GM21447 (cell line): ENCODE data around the gene ZDHHC14.
"Not testable (repeated sequence)": the region's sequence is repeated elsewhere in the genome, so short reads cannot be mapped to it uniquely, and the experiment has no call there.

Experiments used
- ATAC-seq: cut with Tn5 transposase; IDR thresholded peaks from one replicate; pipeline ENCODE4 v1.9.1; 2021; ENCODE audit not compliant: unreplicated experiment

The ZDHHC14 gene

DNA sequence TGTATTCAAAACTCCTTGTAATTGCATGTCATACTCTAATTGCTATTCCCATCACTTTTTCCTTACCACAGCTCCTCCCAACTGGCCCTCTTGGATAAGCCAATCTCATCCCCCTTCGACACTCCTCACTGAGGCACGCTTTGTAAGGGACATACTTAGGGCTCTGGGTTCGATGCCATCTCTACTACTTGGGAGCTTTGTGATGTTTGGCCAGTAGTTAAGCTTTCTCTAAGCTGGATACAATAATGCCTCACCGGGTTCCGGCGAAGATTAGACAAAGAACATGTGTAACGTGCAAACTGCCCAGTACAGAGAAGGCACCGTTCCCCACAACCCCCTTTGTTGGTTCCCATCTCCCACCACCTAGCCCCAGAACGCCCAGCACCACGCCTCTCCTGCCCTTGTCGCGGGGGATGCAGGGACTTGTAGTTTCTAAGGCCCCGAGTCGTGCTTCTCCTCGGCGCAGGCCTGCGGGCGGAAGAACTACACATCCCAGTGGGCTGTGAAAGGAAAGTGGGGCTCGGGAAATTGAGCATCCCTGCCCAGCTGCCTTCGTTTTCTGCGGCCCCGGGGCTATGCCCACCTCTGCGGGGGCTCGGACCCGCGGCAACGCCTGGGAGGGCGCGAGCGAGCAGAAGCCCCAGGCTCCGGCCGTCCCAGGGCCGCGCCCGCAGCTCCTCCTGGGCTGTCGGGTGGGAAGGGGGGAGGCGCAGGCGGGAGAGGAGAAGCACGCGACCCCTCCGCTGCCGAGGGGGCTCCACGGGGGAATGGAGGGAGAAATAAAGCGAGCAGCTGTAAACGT, 1.1 kb upstream of the ZDHHC14 start:
- ATAC-seq, result peak; percentile 83

DNA sequence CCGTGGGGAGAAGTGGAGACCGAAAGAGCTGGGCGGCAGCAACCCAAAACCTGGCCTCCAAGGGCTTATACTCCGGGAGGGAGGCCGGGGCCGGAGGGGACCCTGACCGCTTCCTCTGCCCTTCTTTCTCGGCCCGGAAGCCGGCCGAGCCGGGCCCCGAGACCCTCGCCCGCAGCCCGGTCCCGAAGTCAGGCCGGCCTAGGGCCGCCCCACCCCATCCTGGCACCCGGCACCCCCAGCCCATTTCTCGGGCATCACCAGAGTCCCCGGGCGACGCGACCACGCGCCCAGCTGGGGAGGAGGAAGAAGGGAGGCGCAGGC, 572 bp upstream of the ZDHHC14 start:
- ATAC-seq, result peak; percentile 4

DNA sequence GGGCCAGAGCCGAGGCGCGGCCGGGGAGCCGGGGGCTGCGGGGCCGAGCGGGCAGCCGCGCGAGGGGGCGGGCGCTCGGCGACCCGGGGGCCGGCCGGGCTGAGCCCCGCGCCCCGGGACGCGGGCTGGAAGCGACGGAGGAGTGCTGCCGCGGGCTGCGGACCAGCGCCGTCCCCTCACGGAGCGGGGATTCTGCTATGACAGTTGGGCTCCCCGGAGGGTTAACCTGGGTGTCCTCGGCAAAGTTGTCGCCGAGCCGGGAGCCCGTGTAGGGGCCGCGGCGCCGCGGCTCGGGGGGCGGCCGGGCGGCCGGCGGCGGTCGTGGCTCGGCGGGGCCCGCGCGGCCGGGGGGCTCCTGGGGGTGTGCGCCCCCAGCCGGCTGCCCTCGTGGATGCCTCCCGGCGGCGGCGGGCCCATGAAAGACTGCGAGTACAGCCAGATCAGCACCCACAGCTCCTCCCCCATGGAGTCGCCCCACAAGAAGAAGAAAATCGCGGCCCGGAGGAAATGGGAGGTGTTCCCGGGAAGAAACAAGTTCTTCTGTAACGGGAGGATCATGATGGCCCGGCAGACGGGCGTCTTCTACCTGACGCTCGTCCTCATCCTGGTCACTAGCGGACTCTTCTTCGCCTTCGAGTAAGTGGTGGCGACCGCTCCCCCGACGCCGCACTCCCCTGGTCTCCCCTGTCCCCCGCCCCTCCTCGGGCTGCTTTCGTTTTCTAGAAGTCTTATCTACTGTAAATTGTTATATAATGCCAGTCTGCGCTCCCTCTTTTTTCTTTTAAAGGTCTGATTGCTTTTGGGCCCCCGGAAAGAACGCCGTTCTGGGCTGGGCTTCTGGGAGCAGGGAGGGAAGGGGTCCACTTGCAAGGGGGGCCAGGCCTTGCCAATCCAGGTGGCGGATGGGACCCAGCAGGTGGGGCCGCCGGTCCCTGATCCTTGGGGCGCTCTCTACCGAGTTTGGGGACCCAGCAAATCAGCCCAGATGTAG, 936 bp downstream of the ZDHHC14 start:
- ATAC-seq, result peak; percentile 21

DNA sequence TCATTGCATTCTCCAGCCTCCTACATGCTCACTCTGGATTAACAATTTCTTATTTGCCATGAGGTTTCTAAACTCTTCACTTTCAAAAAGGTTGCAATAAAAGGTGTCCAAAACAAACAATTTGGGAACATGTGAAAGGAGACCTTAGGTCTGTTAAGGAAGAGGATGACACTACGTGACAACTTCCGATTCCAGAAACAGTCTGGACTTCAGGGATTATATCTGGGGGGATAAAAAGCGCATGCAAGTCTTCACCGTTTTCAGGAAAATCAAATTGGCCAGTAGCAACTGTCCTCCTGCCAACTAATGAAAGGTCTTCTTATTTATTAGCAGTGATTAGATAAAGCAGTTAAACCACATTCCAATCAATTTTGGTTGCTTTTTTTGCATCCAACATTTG, 1.8 kb downstream of the ZDHHC14 start:
- ATAC-seq, result no peak

DNA sequence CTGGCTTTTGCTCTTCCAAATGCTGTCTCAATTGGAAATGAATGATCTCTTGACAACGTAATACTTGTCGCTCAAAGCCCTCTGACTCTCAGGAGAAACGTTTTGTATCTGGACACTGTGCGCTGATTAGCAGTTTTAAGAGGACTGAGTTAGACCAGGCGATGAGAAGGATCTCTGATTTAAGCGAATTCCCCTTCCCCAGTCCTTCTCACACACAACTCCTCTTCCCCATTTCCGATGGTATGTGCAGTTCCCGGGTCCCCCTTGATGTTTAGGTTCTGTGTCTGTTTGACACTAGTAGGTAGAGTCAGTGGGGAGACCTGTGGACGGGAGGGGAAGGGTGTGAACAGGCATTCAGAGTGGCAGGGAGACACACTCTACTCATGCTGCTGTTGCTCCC, 2.5 kb downstream of the ZDHHC14 start:
- ATAC-seq, result no peak

DNA sequence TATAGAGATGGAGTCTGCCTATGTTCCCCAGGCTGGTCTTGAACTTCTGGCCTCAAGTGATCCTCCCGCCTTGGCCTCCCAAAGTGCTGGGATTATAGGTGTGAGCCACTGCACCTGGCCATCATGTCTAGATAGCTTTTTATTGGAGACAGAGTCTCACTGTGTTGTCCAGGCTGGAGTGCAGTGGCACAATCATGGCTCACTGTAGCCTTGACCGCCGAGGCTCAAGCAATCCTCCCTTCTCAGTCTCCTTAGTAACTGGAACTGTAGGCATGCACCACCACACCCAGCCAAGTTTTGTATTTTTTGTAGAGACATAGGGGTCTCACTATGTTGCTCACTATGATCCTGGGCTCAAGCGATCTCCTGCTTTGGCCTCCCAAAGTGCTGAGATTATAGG, 4.0 kb downstream of the ZDHHC14 start:
- ATAC-seq, result not testable (repeated sequence)

DNA sequence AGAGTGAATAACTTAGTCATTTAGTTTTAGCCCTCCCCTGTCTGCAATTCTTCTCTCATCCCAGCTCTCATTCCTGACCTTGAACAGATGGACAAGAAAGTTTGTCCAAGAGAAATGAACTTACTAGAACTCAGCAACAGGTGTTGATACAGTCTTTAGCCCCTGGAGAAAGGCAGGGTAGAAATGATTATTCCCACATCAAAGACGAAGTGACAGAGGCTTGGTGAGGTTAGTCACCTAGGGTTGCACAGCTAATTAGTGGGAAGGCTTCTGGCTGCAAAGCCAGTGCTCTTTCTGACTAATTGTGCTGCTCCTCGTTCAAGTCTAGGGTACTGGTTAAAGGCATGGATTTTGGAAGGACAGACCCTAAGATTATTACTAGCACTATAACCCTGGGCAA, 4.5 kb downstream of the ZDHHC14 start:
- ATAC-seq, result no peak

DNA sequence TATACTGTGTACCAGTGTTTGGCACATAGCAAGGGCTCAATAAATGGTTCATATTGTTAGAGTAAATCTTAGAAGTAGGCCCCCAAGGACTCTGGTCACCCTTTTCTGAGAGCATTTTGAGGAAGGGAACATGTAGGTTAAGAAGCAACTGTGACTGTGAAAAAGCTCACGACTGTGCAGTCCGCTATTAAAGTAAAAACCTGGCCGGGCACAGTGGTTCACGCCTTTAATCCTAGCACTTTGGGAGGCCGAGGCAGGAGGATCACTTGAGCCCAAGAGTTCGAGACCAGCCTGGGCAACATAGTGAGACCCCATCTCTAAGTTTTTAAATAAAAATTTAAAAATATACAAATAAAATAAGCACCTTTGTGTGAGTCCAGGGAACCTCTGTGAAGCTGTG, 5.0 kb downstream of the ZDHHC14 start:
- no peak for ATAC-seq

DNA sequence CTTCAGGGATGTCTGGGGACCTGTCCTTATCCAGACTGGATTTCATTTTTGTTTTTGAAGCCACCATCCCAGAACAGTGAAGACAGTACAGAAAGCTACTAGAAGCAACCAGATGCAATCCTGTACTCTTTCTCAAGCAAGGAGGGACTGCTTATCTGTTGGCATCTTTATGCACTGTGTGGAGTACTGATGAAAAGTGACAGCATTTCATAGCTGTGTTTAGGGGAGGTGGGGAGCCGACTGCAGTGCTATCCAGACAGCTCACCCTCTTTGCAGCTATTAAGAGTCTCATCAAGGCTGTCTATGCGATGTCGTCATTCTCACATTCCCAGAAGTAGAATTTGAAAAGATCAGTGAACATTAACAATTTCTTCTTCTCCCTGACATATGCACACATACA, 5.5 kb downstream of the ZDHHC14 start:
- ATAC-seq, result no peak

DNA sequence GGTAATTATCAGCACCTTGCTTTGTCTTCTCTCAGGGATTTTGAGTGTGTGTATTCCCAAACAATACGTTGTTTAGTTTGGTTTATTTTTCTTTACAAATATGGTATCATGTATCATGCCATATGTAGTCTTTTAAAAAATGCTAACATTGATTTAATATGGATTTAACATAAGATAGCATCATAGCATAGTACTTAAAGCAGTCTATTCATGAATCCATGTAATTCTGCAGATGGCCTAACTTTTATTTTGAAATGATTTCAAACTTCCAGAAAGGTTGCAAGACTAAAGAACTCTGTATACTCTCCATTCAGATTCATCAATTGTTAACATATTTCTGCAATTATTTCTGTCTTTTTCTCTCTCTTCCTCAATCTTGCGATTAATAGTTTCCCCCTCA, 7.9 kb downstream of the ZDHHC14 start:
- no peak for ATAC-seq

DNA sequence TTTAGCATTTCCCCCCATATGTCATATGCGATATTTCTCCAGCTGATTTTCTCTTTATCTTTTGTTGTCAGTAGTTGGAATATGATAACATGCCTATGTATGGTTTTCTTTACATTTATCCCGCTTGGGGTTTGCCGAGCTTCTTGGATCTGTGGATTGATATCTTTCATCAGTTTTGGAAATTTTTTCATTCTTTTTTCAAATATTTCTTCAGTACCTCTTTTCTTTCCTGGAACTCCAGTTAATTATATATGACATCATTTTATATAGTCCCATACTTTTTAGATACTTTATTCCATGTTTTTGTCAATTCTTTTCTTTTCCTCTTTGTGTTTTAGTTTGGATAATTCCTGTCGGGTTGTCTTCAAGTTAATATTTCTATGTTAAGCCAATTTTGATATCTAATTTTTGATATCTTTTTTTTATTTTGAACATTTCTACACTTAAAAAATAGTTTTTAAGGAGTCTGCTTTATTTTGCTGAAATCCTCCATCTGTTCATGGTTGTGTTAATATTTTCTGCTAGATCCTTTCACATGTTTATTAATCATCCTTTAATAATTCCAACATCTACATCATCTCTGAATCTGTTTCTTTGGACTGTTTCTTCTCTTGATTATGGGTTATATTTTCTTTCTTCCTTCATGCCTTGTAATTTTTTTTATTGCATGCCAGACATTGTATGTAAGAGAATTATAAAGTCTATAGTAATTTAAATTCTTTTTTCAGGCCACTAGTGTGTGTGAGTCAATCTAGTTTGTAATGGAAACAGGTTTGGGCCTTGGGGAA, 9.5 kb downstream of the ZDHHC14 start:
- no peak for ATAC-seq

DNA sequence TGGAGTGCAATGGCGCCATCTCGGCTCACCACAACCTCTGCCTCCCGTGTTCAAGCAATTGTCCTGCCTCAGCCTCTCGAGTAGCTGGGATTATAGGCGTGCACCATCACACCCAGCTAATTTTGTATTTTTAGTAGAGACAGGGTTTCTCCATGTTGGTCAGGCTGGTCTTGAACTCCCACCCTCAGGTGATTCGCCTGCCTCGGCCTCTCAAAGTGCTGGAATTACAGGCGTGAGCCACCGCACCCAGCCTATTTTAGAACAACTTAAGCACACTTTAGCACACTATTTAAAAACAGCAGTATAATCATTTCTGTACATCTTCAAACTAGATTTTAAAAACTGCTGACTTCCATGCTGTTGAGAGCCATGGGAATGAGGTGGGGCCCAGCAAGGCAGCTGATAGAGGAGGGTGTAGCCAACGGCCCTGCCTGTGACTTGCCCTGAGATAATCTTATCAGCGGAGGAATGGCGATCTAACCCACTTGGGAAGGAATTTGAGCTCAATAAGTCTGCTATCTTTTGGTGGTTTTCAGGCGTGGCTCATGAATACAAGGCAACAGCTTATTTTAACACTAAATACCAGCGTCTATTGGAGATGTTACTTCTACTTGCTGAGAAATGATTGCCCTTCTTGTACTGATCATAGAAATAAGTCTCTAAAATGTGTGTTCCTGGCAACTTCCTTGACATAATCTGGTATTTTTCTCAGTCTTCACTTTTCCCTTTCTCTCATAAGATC, 12.1 kb downstream of the ZDHHC14 start:
- ATAC-seq, result no peak

DNA sequence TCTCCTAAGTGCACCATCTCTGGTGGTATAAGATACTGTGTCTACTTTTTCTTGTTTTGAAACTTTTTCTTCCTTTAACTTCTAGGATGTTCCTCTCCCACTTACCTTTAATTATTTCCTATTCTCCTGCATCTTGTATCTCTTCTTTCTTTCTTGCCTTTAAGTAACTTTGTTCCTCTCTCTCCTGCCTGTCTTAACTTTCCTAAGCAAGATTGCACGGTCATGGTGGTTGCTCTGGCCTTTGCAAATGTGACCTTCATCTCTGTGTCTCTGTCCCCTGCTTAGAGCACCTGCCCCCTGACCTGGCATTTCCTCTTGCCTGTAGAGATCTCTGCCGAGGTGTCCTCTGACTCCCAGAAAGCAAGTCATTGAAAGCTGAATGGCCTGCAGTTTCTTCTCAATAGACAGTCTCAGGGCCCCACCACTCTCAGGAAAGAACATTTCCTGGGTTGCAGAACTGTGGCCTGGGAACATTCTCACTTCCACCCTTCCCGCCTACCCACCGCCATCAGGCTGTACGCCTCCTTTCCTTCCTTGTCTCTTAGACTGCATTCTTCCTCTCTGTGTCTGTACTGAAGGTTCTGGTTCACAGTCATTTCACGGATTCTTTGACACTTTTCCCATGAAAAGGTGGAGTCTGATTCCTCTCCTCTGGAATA, 12.8 kb downstream of the ZDHHC14 start:
- ATAC-seq, result no peak

DNA sequence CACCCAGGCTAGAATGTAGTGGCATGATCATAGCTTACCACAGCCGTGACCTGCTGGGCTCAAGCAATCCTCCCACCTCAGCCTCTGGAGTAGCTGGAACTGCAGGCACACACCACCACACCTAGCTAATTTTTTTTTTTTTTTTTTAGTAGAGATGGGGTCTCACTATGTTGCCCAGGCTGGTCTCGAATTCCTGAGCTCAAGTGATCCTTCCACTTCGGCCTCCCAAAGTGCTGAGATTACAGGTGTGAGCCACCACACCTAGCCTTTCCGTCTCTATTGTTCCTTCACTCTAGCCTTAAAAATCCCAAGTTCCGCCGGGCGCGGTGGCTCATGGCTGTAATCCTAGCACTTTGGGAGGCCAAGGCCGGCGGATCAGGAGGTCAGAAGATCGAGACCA, 14.2 kb downstream of the ZDHHC14 start:
- ATAC-seq, result not testable (repeated sequence)

DNA sequence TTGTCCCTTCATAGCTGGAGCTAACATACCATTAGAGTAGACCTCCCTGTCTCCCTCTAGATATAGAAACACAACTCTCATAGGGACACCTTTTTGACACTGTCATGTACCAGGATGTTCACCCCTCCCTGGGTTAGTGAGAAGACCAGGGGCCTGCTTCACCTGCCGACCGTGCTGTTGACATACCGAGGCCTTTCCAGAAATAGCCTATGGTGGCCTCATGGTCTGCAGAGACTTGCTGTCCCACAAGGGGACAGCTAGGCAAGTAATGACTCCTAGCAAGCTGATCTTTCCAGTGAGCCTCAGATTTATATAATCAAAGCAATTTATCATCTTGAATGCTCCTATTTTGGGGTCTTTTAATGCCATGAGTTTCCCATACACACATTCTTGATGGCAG, 15.0 kb downstream of the ZDHHC14 start:
- ATAC-seq, result no peak

DNA sequence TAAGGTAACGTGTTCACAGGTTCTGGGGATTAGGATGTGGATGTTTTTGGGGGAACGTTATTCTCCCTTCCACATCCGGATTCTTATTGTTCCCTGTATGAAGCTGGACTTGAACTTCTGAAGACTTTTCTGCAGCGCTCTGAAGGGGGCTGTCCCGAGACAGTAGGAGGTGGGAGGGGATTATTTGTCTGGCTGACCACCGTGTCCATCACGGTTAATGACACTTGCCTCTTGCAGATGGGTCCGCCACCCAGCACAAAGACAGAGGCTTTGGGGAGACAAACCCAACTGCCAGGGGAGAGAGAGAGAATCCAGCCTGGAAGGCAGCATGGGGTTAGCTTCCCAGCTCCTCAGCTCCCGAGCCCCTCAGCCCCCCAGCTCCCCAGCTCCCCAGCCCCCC, 16.7 kb downstream of the ZDHHC14 start:
- no peak for ATAC-seq

DNA sequence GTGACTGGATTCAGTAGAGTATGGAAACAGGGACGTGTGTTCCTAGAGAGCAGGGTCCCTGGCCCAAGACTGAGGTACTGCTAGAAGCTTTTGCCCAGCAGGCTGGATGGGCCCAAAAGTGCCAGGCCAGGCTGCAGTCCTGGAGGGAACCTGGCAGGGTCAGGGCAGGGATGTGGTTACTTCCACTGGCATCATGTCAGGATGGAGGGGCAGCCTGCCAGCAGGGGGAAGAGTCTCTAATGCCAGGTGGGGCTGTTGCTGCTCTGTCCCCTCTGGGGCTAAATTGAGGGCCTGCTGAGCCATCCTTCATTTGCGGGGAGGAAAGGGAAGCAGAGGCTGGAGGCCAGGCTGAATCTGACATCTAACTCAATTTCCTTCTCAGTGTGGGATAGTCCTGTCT, 17.2 kb downstream of the ZDHHC14 start:
- ATAC-seq, result no peak

DNA sequence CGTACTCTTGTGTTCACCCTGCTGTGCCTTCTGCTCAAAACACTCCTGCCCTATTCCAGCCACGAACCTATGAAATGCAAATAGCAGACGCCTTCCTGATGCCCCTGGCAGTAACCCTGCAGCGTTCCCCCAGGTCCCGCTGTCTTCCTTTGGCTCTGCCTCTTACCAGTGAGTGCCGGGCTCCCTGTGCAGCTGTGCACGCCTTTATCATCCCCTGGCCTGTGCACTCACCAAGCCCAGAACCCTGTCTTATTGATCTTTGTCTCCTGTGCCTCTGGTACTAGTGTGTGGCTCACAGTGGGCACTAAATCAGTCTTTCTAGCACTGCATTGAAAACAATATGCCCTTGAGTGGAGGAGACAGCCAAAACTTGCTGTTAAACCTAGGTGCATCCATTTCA, 19.7 kb downstream of the ZDHHC14 start:
- ATAC-seq, result no peak

DNA sequence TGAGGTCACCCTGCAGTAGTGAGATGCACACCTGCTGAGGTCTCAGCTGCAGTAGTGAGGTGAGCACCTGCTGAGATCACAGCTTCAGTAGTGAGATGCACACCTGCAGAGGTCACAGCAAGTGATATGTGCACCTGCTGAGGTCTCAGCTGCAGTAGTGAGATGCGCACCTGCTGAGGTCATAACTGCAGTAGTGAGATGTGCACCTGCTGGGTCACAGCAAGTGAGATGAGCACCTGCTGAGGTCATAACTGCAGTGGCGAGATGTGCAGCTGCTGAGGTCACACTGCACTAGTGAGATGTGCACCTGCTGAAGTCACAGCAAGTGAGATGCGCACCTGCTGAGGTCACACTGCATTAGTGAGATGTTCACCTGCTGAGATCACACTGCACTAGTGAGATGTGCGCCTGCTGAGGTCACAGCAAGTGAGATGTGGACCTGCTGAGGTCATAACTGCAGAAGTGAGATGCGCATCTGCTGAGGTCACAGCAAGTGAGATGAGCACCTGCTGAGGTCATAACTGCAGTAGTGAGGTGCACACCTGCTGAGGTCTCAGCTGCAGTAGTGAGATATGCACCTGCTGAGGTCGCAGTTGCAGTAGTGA, 20.8 kb downstream of the ZDHHC14 start:
- ATAC-seq, result no peak
